ENCODE results near the gene GAK.
"Not testable (repeated sequence)": the region's sequence is repeated elsewhere in the genome, so short reads cannot be mapped to it uniquely, and the experiment has no call there.

Gene GAK

DNA sequence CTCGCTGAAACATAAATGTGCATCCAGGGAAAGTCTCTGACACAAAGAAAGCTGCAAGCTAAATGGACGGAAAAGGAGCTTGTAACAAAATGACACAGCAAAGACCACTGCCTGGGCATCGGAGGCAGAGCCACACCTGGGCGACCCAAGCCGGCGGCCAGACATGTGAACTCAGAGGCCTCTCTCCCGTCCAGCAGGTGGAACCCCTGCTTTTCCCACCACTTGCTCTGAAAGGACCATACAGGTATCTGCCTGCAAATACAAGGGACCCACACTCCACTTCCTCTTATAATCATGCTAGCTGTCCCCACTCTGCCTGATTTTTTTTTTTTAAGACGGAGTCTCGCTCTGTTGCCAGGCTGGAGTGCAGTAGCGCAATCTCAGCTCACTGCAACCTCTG, 118.2 kb downstream of the GAK start:
- DNase-seq (ENCODE audit: low read depth) = no peak

DNA sequence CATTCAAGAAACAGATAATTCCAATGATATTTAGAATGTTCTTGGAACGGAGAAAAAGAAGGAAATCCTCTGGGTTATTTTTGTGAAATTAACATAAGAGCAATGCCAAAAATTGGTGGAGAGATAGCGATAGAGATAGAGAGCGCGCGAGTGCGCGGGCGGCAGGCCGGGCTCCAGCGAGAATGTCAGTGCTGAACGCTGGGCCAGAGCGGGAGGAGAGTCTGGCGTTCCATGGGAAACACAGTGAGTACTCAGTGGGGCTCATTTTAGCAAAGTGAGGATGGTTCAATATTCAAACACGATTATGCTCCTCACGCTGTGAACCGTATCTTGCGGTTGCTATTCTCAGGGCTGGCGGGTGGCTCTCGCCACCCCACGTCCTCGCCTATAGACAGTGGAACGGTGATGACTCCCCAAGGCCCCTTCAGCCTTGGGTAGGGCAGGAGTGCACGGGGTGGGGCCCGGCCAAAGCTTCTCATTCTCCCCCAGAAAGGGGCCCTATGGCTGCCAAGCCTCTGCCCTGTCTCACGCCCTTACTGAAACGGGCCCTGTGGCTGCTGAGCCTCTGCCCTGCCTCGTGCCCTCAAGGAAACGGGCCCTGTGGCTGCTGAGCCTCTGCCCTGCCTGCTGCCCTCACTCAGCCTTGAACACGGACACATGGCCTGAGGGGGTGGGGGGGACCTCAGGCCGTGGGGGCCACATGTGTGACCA, 123.1 kb downstream of the GAK start:
- DNase-seq (ENCODE audit: low read depth) = no peak

DNA sequence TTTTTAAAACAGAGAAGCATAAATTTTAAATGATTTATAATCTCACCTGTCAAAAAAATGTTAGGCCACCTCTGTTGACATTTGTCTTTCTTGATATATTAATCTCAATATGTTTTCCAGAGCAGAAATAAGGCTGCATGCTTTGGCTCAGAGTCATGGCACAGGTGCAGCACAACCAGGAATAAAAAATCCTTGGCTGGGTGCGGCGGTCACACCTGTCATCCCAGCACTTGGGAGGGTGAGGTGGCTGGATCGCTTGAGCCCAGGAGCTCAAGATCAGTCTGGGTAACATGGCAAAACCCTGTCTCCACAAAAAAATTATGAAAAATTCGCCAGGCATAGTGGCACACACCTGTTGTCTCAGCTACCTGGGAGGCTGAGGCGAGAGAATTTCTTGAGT, 124.3 kb downstream of the GAK start:
- no peak for DNase-seq (ENCODE audit: low read depth)

DNA sequence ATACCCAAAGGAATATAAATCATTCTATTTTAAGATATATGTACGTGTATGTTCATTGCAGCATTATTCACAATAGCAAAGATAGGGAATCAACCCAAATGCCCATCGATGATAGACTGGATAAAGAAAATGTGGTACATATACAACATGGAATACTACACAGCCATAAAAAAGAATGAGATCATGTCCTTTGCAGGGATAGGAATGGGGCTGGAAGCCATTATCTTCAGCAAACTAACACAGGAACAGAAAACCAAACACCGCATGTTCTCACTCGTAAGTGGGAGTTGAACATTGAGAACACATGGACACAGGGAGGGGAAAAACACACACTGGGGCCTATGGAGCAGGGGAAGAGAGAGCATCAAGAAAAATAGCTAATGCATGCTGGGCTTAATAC, 125.1 kb downstream of the GAK start:
- not testable (repeated sequence) for DNase-seq (ENCODE audit: low read depth)

DNA sequence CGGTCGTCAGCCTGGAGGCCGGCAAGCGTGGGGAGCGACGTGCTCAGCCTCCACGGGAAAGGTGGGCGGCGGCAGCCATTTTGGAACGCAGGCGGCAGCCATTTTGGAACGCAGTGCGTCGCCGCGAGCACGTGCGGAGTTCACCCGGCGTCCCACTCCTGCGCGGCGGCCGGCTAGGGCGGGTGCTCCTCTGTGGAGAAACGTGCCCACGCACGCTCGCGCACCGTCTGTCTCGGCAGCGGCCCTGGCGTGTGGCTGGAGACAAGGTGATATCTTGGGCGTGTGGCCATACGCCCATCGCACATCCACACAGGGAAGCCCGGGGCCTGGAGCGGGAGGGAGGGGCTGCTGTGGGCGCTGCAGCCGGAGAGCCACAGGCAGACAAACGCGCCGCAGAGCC, 127.3 kb downstream of the GAK start:
- no peak for DNase-seq (ENCODE audit: low read depth)

DNA sequence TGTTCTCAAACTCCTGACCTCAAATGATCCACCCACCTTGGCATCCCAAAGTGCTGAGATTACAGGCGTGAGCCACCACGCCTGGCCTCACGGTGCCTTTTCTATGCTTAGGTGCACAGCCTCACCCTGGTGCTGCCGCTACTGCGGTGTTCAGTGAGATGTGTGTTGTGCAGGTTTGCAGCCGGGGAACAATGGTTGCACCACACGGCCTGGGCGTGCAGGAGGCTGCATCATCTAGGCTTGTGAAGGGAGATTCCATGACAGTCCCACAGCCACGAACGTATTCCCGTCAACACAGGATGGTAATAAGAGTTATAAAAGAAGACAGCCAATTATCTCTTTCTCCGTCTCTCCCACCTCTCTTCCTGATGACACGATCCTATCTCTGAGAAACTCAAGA, 128.2 kb downstream of the GAK start:
- no peak for DNase-seq (ENCODE audit: low read depth)

DNA sequence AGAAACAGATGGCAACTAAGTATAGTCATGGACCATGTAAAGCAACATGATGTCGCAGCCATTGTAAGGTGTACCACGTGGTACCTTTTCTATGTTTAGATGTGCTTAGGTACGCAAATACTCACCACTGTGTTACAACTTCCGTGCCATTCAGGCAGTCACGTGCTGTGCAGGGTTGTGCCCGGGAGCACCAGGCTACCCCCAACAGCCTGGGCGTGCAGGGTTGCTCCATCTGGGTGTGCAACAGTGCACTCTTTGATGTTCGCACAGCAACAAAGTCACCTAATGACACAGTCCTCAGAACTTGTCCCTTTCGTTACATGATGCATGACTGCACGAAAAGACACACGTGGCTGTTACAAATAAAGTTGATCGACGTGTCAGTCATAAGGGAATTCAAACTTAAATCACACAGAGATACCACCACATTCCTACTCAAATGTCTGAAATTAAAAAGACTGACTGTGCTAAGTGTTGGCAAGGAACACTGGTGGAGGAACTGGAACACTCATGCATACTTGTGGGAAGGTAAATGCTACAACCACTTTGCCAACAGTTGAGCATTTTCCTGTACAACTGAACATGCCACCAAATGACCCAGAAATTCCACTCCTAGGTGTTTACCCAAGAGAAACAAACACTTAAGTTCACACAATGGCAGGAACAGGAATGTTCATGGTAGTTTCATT, 130.5 kb downstream of the GAK start:
- DNase-seq (ENCODE audit: low read depth) = no peak

Data from stimulated activated CD8-positive, alpha-beta memory T cell treated with anti-CD3 and anti-CD28 coated beads, Interleukin-15, amount 100 ng/mL, for 1 hour (primary cell).